HT-29 (cell line): ENCODE data around the gene ULK1. TPM values are rescaled to one million over a fixed set of nuclear protein-coding genes. Genes with fewer than 3 reads are reported as not detected.
"Not testable (repeated sequence)": the region's sequence is repeated elsewhere in the genome, so short reads cannot be mapped to it uniquely, and the experiment has no call there.

Source experiments
- DNase-seq: peaks from one replicate; pipeline ENCODE4 v3.0.0-alpha.2; 2015; ENCODE audit warnings: low spot score
- total RNA-seq: library from RNA; depleted of rRNA; stranded (reverse); fragments of >200 nt; shearing (Covaris generic); gene quantifications from 2 replicates; pipeline ENCODE4 v1.2.3, GENCODE V29; 2014

Gene ULK1
- total RNA-seq, 1 experiment from 2014 or later = 9.6 TPM

- DNase-seq = no peak
These were observed 33.0 kb upstream of the ULK1 start for GRCh38 chr12:131861261-131862083.

GRCh38 chr12:131862084-131862441 is 32.4 kb upstream of the ULK1 start:
- DNase-seq = no peak

GRCh38 chr12:131862600-131862993 is 31.8 kb upstream of the ULK1 start:
- no peak for DNase-seq

GRCh38 chr12:131862994-131863710 is 31.3 kb upstream of the ULK1 start:
- DNase-seq = no peak

- no peak for DNase-seq
These were observed 30.6 kb upstream of the ULK1 start for GRCh38 chr12:131863711-131864396.

GRCh38 chr12:131864469-131864868 is 30.0 kb upstream of the ULK1 start:
- DNase-seq = no peak

- DNase-seq = no peak
These were observed 29.1 kb upstream of the ULK1 start for GRCh38 chr12:131865180-131865875.

GRCh38 chr12:131867471-131867870 is 27.0 kb upstream of the ULK1 start:
- no peak for DNase-seq

- no peak for DNase-seq
These were observed 26.3 kb upstream of the ULK1 start for GRCh38 chr12:131867891-131868675.

GRCh38 chr12:131869871-131870418 is 24.5 kb upstream of the ULK1 start:
- no peak for DNase-seq

GRCh38 chr12:131871677-131872076 is 22.7 kb upstream of the ULK1 start:
- DNase-seq = no peak

GRCh38 chr12:131872154-131873051 is 22.0 kb upstream of the ULK1 start:
- peak; percentile 35 for DNase-seq

- no peak for DNase-seq
These were observed 21.1 kb upstream of the ULK1 start for GRCh38 chr12:131873293-131873692.

- DNase-seq = not testable (repeated sequence)
These were observed 19.4 kb upstream of the ULK1 start for GRCh38 chr12:131874972-131875371.

GRCh38 chr12:131877216-131877615 is 17.2 kb upstream of the ULK1 start:
- DNase-seq = not testable (repeated sequence)

- not testable (repeated sequence) for DNase-seq
These were observed 16.0 kb upstream of the ULK1 start for GRCh38 chr12:131878436-131878835.

GRCh38 chr12:131882804-131883520 is 11.5 kb upstream of the ULK1 start:
- no peak for DNase-seq

GRCh38 chr12:131883521-131883900 is 10.9 kb upstream of the ULK1 start:
- DNase-seq = no peak

- DNase-seq = not testable (repeated sequence)
These were observed 9.3 kb upstream of the ULK1 start for GRCh38 chr12:131885076-131885475.
